BJ (cell line): ENCODE data around the gene IL4R. TPM values are rescaled to one million over a fixed set of nuclear protein-coding genes. Genes with fewer than 3 reads are reported as not detected.

Experiments
- CTCF ChIA-PET: fragments of 350-600 bp; formaldehyde crosslinking; extraction: SDS; loops from one replicate; lab custom pipeline; 2021; ENCODE audit warnings: antibody characterized with exemption, inconsistent platforms; lab: Yijun Ruan, JAX
- POLR2A ChIA-PET: fragments of 300-600 bp; sonication (Branson Sonifier 250); formaldehyde crosslinking; extraction: SDS; loops from one replicate; lab custom pipeline; 2021; ENCODE audit warnings: antibody characterized with exemption; lab: Charles Lee
- DNase-seq: peaks from one replicate; pipeline ENCODE4 v3.0.0-alpha.2; 2011; ENCODE audit warnings: low read depth
- H3K27me3 ChIP-seq: 2 replicates; pipeline ENCODE4 v1.6.0; 2011; ENCODE audit warnings: low read length; ENCODE audit not compliant: control insufficient read depth, insufficient read depth
- H3K36me3 ChIP-seq: 2 replicates; pipeline ENCODE4 v1.5.1; 2011; ENCODE audit warnings: low read length; ENCODE audit not compliant: control insufficient read depth, insufficient read depth
- H3K4me3 ChIP-seq: 2 replicates; pipeline ENCODE4 v1.5.1; 2011; ENCODE audit warnings: low read depth, mild to moderate bottlenecking, control low read depth, low read length
- polyA plus RNA-seq: library from polyadenylated mRNA; depleted of rRNA; stranded (reverse); fragments of >200 nt; gene quantifications from 2 replicates; pipeline ENCODE4 v1.2.3, GENCODE V29; 2011
- TF ChIP-seq, protein P1 (sequence below): IDR thresholded peaks from 2 replicates; pipeline ENCODE4 v1.5.1; 2011; ENCODE audit warnings: low read depth, mild to moderate bottlenecking, control low read depth, inconsistent platforms, low read length, moderate library complexity; ENCODE audit not compliant: insufficient read depth

The IL4R gene
- polyA plus RNA-seq, 1 experiment = 25.4 TPM

DNA sequence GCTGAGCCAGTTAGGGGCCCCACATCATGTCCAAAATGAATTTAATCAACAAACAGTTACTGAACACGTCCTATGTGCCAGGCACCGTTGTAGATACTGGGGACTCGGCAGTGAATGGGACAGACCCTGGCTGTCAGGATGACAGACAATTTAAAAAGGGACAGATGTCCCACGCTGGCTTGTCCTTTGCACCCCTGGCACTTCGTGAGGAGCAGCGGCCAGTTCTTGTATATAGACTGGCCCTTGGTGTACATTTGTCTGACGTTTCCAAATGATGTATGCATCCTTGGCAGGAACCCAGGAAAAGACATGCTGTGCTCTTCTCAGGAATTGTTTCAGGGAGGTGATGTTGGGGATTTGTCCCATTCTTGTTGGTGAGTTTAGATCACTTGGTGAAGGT, 21.1 kb downstream of the IL4R start:
- ChIA-PET POLR2A (no interaction called here), CTCF (interaction anchor here (1.3 kb wide), 1 partner anchor 100 kb away, joined by 5 read pairs; no protein-coding TSS in a partner anchor)
- Histone ChIP-seq H3K27me3 (no peaks in the 10 kb centered on the region), H3K36me3 (peaks cover 6% of the 10 kb centered on the region), H3K4me3 (no peak overlapping the region)
- DNase-seq = no peak
- TF ChIP-seq, protein P1, sequence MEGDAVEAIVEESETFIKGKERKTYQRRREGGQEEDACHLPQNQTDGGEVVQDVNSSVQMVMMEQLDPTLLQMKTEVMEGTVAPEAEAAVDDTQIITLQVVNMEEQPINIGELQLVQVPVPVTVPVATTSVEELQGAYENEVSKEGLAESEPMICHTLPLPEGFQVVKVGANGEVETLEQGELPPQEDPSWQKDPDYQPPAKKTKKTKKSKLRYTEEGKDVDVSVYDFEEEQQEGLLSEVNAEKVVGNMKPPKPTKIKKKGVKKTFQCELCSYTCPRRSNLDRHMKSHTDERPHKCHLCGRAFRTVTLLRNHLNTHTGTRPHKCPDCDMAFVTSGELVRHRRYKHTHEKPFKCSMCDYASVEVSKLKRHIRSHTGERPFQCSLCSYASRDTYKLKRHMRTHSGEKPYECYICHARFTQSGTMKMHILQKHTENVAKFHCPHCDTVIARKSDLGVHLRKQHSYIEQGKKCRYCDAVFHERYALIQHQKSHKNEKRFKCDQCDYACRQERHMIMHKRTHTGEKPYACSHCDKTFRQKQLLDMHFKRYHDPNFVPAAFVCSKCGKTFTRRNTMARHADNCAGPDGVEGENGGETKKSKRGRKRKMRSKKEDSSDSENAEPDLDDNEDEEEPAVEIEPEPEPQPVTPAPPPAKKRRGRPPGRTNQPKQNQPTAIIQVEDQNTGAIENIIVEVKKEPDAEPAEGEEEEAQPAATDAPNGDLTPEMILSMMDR = no peak

DNA sequence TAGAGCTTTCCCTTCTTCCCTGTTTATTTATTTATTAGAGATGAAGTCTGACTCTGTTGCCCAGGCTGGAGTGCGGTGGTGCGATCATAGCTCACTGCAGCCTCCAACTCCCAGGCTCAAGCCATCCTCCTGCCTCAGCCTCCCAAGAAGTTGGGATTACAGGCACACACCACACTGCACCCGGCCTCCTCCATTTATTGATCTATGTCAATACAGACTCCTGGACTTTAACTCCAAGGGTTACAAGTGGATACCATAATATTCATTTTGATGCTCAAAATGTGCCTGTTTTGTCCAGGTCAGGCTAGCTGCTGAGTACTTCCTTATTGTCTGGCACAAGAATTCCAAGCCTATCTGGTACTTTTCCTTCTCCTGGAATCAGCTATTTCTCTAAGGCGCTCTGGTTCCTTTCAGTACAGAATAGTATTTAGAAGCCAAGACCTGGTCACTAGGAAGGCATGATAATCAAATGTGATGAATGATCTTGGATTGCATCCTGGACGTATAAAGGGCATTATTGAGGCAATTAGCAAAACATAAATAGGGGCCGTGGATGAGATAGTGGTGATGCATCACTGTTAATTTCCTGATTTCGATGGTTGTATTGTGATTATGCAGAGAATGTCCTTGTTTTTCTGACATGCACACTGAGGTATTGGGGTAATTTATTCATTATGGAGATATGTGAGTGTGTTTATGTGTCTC, 21.7 kb downstream of the IL4R start:
- Histone ChIP-seq H3K36me3 (peaks cover 9% of the 10 kb centered on the region), H3K4me3 (no peak overlapping the region), H3K27me3 (no peaks in the 10 kb centered on the region)
- TF ChIP-seq, protein P1 = no peak
- DNase-seq = peak; percentile 28
- ChIA-PET POLR2A (no interaction called here), CTCF (interaction anchor here (1.3 kb wide), 1 partner anchor 101 kb away, joined by 5 read pairs; no protein-coding TSS in a partner anchor)

GRCh38 chr16:27337024-27337423, 23.2 kb downstream of the IL4R start:
- no peaks in the 10 kb centered on the region for H3K27me3 ChIP-seq
- no peak overlapping the region for H3K4me3 ChIP-seq
- TF ChIP-seq, protein P1 = no peak
- CTCF ChIA-PET = interaction anchor here (0.6 kb wide), 1 partner anchor 97 kb away, joined by 3 read pairs; no protein-coding TSS in a partner anchor
- POLR2A ChIA-PET = no interaction called here
- peaks cover 16% of the 10 kb centered on the region for H3K36me3 ChIP-seq
- DNase-seq = no peak

DNA sequence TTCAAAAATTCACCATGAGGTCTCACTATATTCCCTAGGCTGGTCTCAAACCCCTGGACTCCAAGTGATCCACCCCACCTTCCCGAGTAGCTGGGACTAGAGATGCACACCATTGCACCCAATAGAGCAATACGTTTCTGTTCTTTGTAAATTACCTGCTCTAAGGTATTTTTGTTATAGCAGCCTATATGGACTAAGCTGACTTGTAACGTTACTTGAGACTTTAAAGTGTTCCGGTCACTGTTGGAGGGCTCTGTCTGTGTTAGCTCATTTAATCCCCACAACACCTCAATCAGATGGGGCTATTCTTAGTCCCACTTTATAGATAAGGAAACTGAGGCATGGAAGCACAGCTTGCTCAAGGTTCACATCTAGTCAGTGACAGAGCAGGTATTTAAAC, 25.4 kb downstream of the IL4R start:
- H3K27me3 ChIP-seq = no peaks in the 10 kb centered on the region
- ChIA-PET CTCF (interaction anchor here (3.2 kb wide), 1 partner anchor 105 kb away, joined by 10 read pairs; no protein-coding TSS in a partner anchor), POLR2A (no interaction called here)
- peaks cover 21% of the 10 kb centered on the region for H3K36me3 ChIP-seq
- TF ChIP-seq, protein P1 = no peak
- no peak for DNase-seq
- no peak overlapping the region for H3K4me3 ChIP-seq

DNA sequence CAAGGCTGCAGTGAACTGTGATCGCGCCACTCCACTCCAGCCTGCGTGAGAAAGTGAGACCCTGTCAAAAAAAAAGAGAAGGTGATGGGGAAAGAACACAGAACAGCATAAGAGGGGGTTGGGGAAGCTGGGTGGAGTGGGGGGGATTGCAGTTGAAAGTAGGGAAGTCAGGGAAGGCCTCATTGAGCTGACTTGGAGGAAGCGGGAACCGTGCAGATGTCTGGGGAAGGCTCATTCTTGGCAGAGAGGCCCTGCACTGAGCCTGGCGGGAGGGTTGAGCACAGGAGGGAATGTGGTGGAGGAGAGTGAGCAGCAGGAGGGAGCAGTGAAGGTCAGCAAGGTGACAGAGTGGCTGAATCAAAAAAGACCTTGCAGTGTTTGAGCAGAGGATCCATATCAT, 26.9 kb downstream of the IL4R start:
- ChIA-PET CTCF (interaction anchor here (3.2 kb wide), 1 partner anchor 106 kb away, joined by 10 read pairs; no protein-coding TSS in a partner anchor), POLR2A (no interaction called here)
- DNase-seq = no peak
- Histone ChIP-seq H3K36me3 (peaks cover 24% of the 10 kb centered on the region), H3K4me3 (no peak overlapping the region), H3K27me3 (no peaks in the 10 kb centered on the region)
- TF ChIP-seq, protein P1 = no peak
